22Rv1 (cell line): ENCODE measurements around the gene CA11.
"Not testable (repeated sequence)": the region's sequence is repeated elsewhere in the genome, so short reads cannot be mapped to it uniquely, and the experiment has no call there.

ENCODE experiments used
- H3K27ac ChIP-seq: fragments of 450-650 bp; 2 replicates; pipeline ENCODE4 v1.5.1; 2017
- CTCF ChIP-seq: fragments of 450-650 bp; IDR thresholded peaks from 2 replicates; pipeline ENCODE4 v1.5.1; 2017; ENCODE audit warnings: mild to moderate bottlenecking
- ZFX ChIP-seq: fragments of 450-650 bp; IDR thresholded peaks from 2 replicates; pipeline ENCODE4 v1.6.1; 2017; ENCODE audit warnings: antibody characterized with exemption, borderline replicate concordance

Gene CA11

GRCh38 chr19:48681127-48681470 is 35.1 kb upstream of the CA11 start:
- TF ChIP-seq ZFX = no peak
- TF ChIP-seq CTCF = no peak
- no peak overlapping the region for H3K27ac ChIP-seq

GRCh38 chr19:48680436-48681126 is 34.6 kb upstream of the CA11 start:
- TF ChIP-seq ZFX = no peak
- no peak for TF ChIP-seq CTCF

GRCh38 chr19:48680006-48680405 is 34.0 kb upstream of the CA11 start:
- not testable (repeated sequence) for H3K27ac ChIP-seq

More at GRCh38 chr19:48680436-48681126, 34.6 kb upstream of the CA11 start:
- no peak overlapping the region for H3K27ac ChIP-seq

- TF ChIP-seq ZFX = no peak
- TF ChIP-seq CTCF = no peak
- no peak overlapping the region for H3K27ac ChIP-seq
These were observed 32.2 kb upstream of the CA11 start for GRCh38 chr19:48678201-48678600.

GRCh38 chr19:48676887-48677286 is 30.9 kb upstream of the CA11 start:
- TF ChIP-seq ZFX (no peak), CTCF (no peak)
- H3K27ac ChIP-seq = no peak overlapping the region

- H3K27ac ChIP-seq = no peak overlapping the region
- no peak for TF ChIP-seq CTCF
- no peak for TF ChIP-seq ZFX
These were observed 30.5 kb upstream of the CA11 start for GRCh38 chr19:48676487-48676886.

- TF ChIP-seq ZFX (no peak), CTCF (peak; percentile 94)
These were observed 29.2 kb upstream of the CA11 start for GRCh38 chr19:48674921-48675824.

More at GRCh38 chr19:48674921-48675824, 29.2 kb upstream of the CA11 start:
- H3K27ac ChIP-seq = no peak overlapping the region
